Measurements from ENCODE around the gene OS9. TPM values are rescaled to one million over a fixed set of nuclear protein-coding genes. Genes with fewer than 3 reads are reported as not detected.

Gene OS9
- total and polyA plus RNA-seq, 4 donors, result 136 to 357 (median 216) TPM

DNA sequence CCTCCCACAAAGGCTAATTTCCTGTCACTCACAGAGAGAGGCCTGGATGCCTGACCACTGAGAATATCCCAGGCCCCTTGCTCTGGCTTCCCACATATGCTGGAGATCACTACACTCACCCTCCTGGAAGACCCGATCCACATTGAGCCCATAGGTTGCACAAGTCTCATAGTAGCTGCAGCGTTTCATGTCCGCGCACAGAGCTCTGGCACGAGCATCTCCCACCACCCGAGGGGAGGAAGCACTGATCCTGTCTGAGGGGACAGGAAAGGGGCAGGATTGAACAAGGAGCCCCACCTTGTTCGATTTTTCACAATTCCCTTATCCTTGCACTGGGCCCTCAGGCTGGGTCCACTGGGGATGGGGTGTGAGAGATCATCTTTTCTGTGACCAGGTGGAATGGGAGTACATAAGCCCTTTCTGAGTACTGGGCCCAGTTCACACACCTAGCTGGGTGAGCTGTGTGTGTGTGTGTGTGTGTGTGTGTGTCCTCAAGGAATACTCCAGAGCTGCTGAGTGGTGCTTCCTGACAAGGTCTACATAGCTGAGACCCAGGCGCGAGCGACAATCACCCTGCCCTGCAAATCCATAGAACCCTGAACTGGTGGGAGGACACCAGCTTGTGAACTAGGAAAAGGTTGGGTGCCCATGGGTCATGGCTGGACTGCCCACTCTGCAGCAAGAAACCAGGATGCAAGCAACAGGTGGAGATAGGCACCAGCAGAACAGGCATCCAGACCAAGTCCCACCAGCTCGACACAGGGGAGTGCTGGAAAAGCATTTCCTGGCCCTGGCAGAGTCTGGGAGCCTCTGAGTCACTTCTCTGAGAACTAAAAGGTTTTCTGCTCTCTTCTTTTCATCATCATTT, 39.0 kb downstream of the OS9 start:
- peaks cover 3 to 17% (median 14%) of the 10 kb centered on the region in 4 donors for H3K4me1 ChIP-seq (ENCODE audit: control insufficient read depth in 4 of 4, insufficient read depth in 4 of 4, low read length in 3 of 4)
- TF ChIP-seq, protein P1, sequence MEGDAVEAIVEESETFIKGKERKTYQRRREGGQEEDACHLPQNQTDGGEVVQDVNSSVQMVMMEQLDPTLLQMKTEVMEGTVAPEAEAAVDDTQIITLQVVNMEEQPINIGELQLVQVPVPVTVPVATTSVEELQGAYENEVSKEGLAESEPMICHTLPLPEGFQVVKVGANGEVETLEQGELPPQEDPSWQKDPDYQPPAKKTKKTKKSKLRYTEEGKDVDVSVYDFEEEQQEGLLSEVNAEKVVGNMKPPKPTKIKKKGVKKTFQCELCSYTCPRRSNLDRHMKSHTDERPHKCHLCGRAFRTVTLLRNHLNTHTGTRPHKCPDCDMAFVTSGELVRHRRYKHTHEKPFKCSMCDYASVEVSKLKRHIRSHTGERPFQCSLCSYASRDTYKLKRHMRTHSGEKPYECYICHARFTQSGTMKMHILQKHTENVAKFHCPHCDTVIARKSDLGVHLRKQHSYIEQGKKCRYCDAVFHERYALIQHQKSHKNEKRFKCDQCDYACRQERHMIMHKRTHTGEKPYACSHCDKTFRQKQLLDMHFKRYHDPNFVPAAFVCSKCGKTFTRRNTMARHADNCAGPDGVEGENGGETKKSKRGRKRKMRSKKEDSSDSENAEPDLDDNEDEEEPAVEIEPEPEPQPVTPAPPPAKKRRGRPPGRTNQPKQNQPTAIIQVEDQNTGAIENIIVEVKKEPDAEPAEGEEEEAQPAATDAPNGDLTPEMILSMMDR (IDR thresholded peaks at IDR 0.05; ENCODE audit: low read depth, low read length, missing input control), result no peak
- no peak for TF ChIP-seq FOXA2 (IDR thresholded peaks at IDR 0.05)
- TF ChIP-seq FOXA1 (IDR thresholded peaks at IDR 0.05), result no peak
- no peak for TF ChIP-seq HNF4G (IDR thresholded peaks at IDR 0.05)
- no peak for TF ChIP-seq SP1 (IDR thresholded peaks at IDR 0.05)
- H3K4me3 ChIP-seq (ENCODE audit: low read depth in 1 of 3, low read length in 3 of 3), result no peak overlapping the region
- H3K9me3 ChIP-seq (ENCODE audit: control insufficient read depth in 4 of 4, low read length in 3 of 4), result no peaks in the 10 kb centered on the region
- H3K27me3 ChIP-seq (ENCODE audit: control insufficient read depth in 4 of 4, insufficient read depth in 4 of 4, low read length in 3 of 4), result peaks cover 0 to 10% (median 2%) of the 10 kb centered on the region in 4 donors
- DNase-seq (ENCODE audit: low spot score), result no peak
- no peak overlapping the region for H3K27ac ChIP-seq (ENCODE audit: low read depth in 1 of 2, low read length in 2 of 2)
- 89% methylated on average over 11 of the region's 11 CpGs for WGBS
- no peaks in the 10 kb centered on the region for H3K36me3 ChIP-seq (ENCODE audit: control insufficient read depth in 4 of 4, insufficient read depth in 3 of 4, low read depth in 1 of 4, low read length in 3 of 4)
- no peak overlapping the region for H3K9ac ChIP-seq (ENCODE audit: low read depth in 1 of 2, low read length in 2 of 2)

DNA sequence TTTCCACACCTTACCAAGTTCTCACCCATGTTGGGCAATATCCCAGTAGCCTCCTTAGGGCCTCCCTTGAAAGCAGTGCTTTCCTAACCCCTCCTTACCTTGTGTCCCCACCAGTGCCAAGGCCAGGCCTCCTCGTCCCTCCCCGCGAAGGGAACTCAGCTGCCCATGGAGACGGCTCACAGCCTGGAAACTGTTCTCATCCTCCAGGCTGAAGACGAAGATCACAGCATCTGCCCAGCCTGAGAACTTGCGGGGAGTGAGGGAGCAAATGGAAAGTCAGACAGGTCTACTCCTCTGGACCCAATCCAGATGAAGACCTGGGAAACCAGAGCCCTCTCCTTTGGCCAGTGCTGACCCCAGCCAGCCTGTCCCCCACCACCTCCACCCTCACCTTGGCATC, 40.0 kb downstream of the OS9 start:
- no peak overlapping the region for H3K9ac ChIP-seq (ENCODE audit: low read depth in 1 of 2, low read length in 2 of 2)
- no peak overlapping the region for H3K27ac ChIP-seq (ENCODE audit: low read depth in 1 of 2, low read length in 2 of 2)
- H3K4me1 ChIP-seq (ENCODE audit: control insufficient read depth in 4 of 4, insufficient read depth in 4 of 4, low read length in 3 of 4), result peaks cover 3 to 20% (median 15%) of the 10 kb centered on the region in 4 donors
- peaks cover 0 to 10% (median 2%) of the 10 kb centered on the region in 4 donors for H3K27me3 ChIP-seq (ENCODE audit: control insufficient read depth in 4 of 4, insufficient read depth in 4 of 4, low read length in 3 of 4)
- no peaks in the 10 kb centered on the region for H3K9me3 ChIP-seq (ENCODE audit: control insufficient read depth in 4 of 4, low read length in 3 of 4)
- DNase-seq (ENCODE audit: low spot score), result no peak
- no peaks in the 10 kb centered on the region for H3K36me3 ChIP-seq (ENCODE audit: control insufficient read depth in 4 of 4, insufficient read depth in 3 of 4, low read depth in 1 of 4, low read length in 3 of 4)
- 90% methylated on average over 6 of the region's 6 CpGs for WGBS
- TF ChIP-seq FOXA1 (IDR thresholded peaks at IDR 0.05), result no peak
- no peak for TF ChIP-seq HNF4G (IDR thresholded peaks at IDR 0.05)
- TF ChIP-seq HNF4A (conservative IDR thresholded peaks at IDR 0.05), result no peak
- TF ChIP-seq, protein P2, sequence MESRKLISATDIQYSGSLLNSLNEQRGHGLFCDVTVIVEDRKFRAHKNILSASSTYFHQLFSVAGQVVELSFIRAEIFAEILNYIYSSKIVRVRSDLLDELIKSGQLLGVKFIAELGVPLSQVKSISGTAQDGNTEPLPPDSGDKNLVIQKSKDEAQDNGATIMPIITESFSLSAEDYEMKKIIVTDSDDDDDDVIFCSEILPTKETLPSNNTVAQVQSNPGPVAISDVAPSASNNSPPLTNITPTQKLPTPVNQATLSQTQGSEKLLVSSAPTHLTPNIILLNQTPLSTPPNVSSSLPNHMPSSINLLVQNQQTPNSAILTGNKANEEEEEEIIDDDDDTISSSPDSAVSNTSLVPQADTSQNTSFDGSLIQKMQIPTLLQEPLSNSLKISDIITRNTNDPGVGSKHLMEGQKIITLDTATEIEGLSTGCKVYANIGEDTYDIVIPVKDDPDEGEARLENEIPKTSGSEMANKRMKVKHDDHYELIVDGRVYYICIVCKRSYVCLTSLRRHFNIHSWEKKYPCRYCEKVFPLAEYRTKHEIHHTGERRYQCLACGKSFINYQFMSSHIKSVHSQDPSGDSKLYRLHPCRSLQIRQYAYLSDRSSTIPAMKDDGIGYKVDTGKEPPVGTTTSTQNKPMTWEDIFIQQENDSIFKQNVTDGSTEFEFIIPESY (IDR thresholded peaks at IDR 0.05), result no peak
- no peak for TF ChIP-seq EGR1 (IDR thresholded peaks at IDR 0.05; ENCODE audit: low read depth in 2 of 2)
- no peak for TF ChIP-seq TAF1 (conservative IDR thresholded peaks at IDR 0.05)
- TF ChIP-seq, protein P3, sequence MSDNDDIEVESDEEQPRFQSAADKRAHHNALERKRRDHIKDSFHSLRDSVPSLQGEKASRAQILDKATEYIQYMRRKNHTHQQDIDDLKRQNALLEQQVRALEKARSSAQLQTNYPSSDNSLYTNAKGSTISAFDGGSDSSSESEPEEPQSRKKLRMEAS (IDR thresholded peaks at IDR 0.05), result no peak
- no peak for TF ChIP-seq FOXA2 (IDR thresholded peaks at IDR 0.05)
- H3K4me3 ChIP-seq (ENCODE audit: low read depth in 1 of 3, low read length in 3 of 3), result no peak overlapping the region

DNA sequence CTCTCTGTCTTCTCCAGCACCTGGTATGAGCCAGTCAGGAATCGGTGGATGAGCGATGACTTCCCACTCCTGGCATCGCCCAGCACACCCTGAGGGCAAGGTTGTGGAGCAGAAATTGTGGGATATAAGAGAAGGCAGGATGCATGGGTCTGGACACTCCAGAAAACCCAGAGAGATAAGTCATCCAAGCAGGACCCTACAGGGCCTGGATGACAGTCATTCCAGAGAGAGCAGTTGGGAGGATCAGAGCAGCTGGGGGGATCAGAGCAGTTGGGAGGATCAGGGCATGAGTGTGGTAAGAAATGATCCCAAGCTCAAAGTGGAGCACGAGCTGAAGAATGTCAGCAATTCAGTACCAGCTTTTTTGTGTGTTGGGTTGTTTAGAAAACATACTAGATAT, 40.7 kb downstream of the OS9 start:
- peaks cover 0 to 10% (median 4%) of the 10 kb centered on the region in 4 donors for H3K27me3 ChIP-seq (ENCODE audit: control insufficient read depth in 4 of 4, insufficient read depth in 4 of 4, low read length in 3 of 4)
- H3K4me3 ChIP-seq (ENCODE audit: low read depth in 1 of 3, low read length in 3 of 3), result no peak overlapping the region
- WGBS, result 86% methylated on average over 4 of the region's 4 CpGs
- peaks cover 3 to 22% (median 15%) of the 10 kb centered on the region in 4 donors for H3K4me1 ChIP-seq (ENCODE audit: control insufficient read depth in 4 of 4, insufficient read depth in 4 of 4, low read length in 3 of 4)
- H3K27ac ChIP-seq (ENCODE audit: low read depth in 1 of 2, low read length in 2 of 2), result no peak overlapping the region
- H3K9me3 ChIP-seq (ENCODE audit: control insufficient read depth in 4 of 4, low read length in 3 of 4), result no peaks in the 10 kb centered on the region
- no peaks in the 10 kb centered on the region for H3K36me3 ChIP-seq (ENCODE audit: control insufficient read depth in 4 of 4, insufficient read depth in 3 of 4, low read depth in 1 of 4, low read length in 3 of 4)
- DNase-seq (ENCODE audit: low spot score), result no peak
- H3K9ac ChIP-seq (ENCODE audit: low read depth in 1 of 2, low read length in 2 of 2), result no peak overlapping the region
- no peak for TF ChIP-seq GABPA (IDR thresholded peaks at IDR 0.05 in 1 of 2, conservative IDR thresholded peaks at IDR 0.05 in 1 of 2)
- TF ChIP-seq, protein P2 (IDR thresholded peaks at IDR 0.05), result no peak
- TF ChIP-seq HNF4A (conservative IDR thresholded peaks at IDR 0.05), result no peak
- TF ChIP-seq, protein P4, sequence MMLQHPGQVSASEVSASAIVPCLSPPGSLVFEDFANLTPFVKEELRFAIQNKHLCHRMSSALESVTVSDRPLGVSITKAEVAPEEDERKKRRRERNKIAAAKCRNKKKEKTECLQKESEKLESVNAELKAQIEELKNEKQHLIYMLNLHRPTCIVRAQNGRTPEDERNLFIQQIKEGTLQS (IDR thresholded peaks at IDR 0.05), result no peak
- TF ChIP-seq, protein P5, sequence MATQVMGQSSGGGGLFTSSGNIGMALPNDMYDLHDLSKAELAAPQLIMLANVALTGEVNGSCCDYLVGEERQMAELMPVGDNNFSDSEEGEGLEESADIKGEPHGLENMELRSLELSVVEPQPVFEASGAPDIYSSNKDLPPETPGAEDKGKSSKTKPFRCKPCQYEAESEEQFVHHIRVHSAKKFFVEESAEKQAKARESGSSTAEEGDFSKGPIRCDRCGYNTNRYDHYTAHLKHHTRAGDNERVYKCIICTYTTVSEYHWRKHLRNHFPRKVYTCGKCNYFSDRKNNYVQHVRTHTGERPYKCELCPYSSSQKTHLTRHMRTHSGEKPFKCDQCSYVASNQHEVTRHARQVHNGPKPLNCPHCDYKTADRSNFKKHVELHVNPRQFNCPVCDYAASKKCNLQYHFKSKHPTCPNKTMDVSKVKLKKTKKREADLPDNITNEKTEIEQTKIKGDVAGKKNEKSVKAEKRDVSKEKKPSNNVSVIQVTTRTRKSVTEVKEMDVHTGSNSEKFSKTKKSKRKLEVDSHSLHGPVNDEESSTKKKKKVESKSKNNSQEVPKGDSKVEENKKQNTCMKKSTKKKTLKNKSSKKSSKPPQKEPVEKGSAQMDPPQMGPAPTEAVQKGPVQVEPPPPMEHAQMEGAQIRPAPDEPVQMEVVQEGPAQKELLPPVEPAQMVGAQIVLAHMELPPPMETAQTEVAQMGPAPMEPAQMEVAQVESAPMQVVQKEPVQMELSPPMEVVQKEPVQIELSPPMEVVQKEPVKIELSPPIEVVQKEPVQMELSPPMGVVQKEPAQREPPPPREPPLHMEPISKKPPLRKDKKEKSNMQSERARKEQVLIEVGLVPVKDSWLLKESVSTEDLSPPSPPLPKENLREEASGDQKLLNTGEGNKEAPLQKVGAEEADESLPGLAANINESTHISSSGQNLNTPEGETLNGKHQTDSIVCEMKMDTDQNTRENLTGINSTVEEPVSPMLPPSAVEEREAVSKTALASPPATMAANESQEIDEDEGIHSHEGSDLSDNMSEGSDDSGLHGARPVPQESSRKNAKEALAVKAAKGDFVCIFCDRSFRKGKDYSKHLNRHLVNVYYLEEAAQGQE (IDR thresholded peaks at IDR 0.05), result no peak
- TF ChIP-seq, protein P3 (IDR thresholded peaks at IDR 0.05), result no peak
- no peak for TF ChIP-seq FOXA2 (IDR thresholded peaks at IDR 0.05)
- no peak for TF ChIP-seq FOXA1 (IDR thresholded peaks at IDR 0.05)
- no peak for TF ChIP-seq TAF1 (conservative IDR thresholded peaks at IDR 0.05)
- no peak for TF ChIP-seq SP1 (IDR thresholded peaks at IDR 0.05)
- no peak for TF ChIP-seq HNF4G (IDR thresholded peaks at IDR 0.05)
- TF ChIP-seq YY1 (IDR thresholded peaks at IDR 0.05), result no peak
